Endothelial cell of umbilical vein (primary cell): ENCODE results near the gene TMEM108. TPM values are rescaled to one million over a fixed set of nuclear protein-coding genes. Genes with fewer than 3 reads are reported as not detected.

Source experiments
- BruUV-seq: library from RNA; stranded (reverse); fragments of 400-500 nt; replicated peaks from 2 replicates; lab custom pipeline; 2021; lab: Mats Ljungman, UMichigan
- CTCF ChIA-PET: fragments of 300-600, 350-600 bp; sonication (Branson Sonifier 250); formaldehyde crosslinking; loops from one replicate; lab custom pipeline; 2021; ENCODE audit warnings: antibody characterized with exemption, inconsistent platforms; lab: Charles Lee
- POLR2A ChIA-PET: fragments of 300-600, 350-600 bp; sonication (Branson Sonifier 250); formaldehyde crosslinking; loops from one replicate; lab custom pipeline; 2021; ENCODE audit warnings: antibody characterized with exemption, inconsistent platforms; lab: Charles Lee
- DNase-seq: peaks from one replicate; pipeline ENCODE4 v3.0.0-alpha.2; 2011; ENCODE audit warnings: low read depth, low spot score
- FAIRE-seq: peaks from 2 replicates; lab custom pipeline; 2011; peaks lifted over from hg19 to GRCh38; lab: Jason Lieb, UNC
- H2AFZ ChIP-seq: 2 replicates; pipeline ENCODE4 v1.6.0; 2012; ENCODE audit warnings: low read depth, low read length, control low read depth, inconsistent platforms
- H3K27ac ChIP-seq: 2 replicates; pipeline ENCODE4 v1.5.1; 2011; ENCODE audit warnings: low read depth, mild to moderate bottlenecking, control low read depth, low read length, moderate library complexity; ENCODE audit not compliant: insufficient read depth
- H3K27me3 ChIP-seq, 2 experiments: 2 replicates each; pipeline versions ENCODE4 v1.6.0 to v1.6.1; 2011; ENCODE audit warnings: low read length in 2 of 2, mixed read lengths in 1 of 2; ENCODE audit not compliant: control insufficient read depth in 2 of 2, insufficient read depth in 2 of 2
- H3K36me3 ChIP-seq, 2 experiments: 2 replicates in 1 of 2; 3 replicates in 1 of 2; pipeline ENCODE4 v1.5.1; 2011; ENCODE audit warnings: low read length in 2 of 2, mild to moderate bottlenecking in 1 of 2, moderate library complexity in 1 of 2; ENCODE audit not compliant: control insufficient read depth in 2 of 2, insufficient read depth in 2 of 2; ENCODE audit errors: extremely low read depth in 1 of 2
- H3K4me1 ChIP-seq: 3 replicates; pipeline ENCODE4 v1.5.1; 2011; ENCODE audit warnings: mild to moderate bottlenecking, low read length; ENCODE audit not compliant: control insufficient read depth, insufficient read depth; ENCODE audit errors: extremely low read depth
- H3K4me2 ChIP-seq: 2 replicates; pipeline ENCODE4 v1.6.1; 2011; ENCODE audit warnings: low read length, control low read depth, mixed read lengths; ENCODE audit not compliant: insufficient read depth
- H3K4me3 ChIP-seq, 3 experiments: fragments of 200-600 bp in 1 of 3; sonication (generic), shearing (Covaris generic) in 1 of 3; replicated peaks in 1 of 3; 2 replicates each; pipeline ENCODE4 v1.5.1; 2011 to 2016; ENCODE audit warnings: control low read depth in 3 of 3, low read length in 3 of 3, mild to moderate bottlenecking in 2 of 3, inconsistent platforms in 1 of 3, low read depth in 1 of 3, moderate library complexity in 1 of 3; ENCODE audit not compliant: insufficient read depth in 1 of 3
- H3K79me2 ChIP-seq: 2 replicates; pipeline ENCODE4 v1.6.0; 2012; ENCODE audit warnings: low read length, inconsistent platforms; ENCODE audit not compliant: control insufficient read depth, insufficient read depth
- H3K9ac ChIP-seq: replicated peaks from 2 replicates; pipeline ENCODE3; 2011; ENCODE audit warnings: low read length, control low read depth; ENCODE audit not compliant: insufficient read depth; ENCODE audit errors: extremely low read depth
- H3K9me1 ChIP-seq: replicated peaks from 3 replicates; pipeline ENCODE4 v1.6.0; 2011; ENCODE audit warnings: mild to moderate bottlenecking, low read length; ENCODE audit not compliant: control insufficient read depth, insufficient read depth; ENCODE audit errors: extremely low read depth
- H3K9me3 ChIP-seq: replicated peaks from 2 replicates; pipeline ENCODE4 v1.5.1; 2012; ENCODE audit warnings: low read length, inconsistent platforms; ENCODE audit not compliant: control insufficient read depth, insufficient read depth
- H4K20me1 ChIP-seq: replicated peaks from 2 replicates; pipeline ENCODE3; 2011; ENCODE audit warnings: mild to moderate bottlenecking, low read length; ENCODE audit not compliant: control insufficient read depth, insufficient read depth; ENCODE audit errors: extremely low read depth
- CTCF ChIP-seq, 2 donors: IDR thresholded peaks; 1 replicate in 1 of 2; 2 replicates in 1 of 2; pipeline ENCODE4 v1.5.1; 2011; ENCODE audit warnings: low read length in 2 of 2, mild to moderate bottlenecking in 2 of 2, moderate library complexity in 2 of 2, control low read depth in 1 of 2, inconsistent platforms in 1 of 2, low read depth in 1 of 2; ENCODE audit not compliant: insufficient read depth in 1 of 2; ENCODE audit errors: extremely low read depth in 1 of 2
- EZH2 ChIP-seq: IDR thresholded peaks from 2 replicates; pipeline ENCODE4 v1.6.1; 2012; ENCODE audit warnings: borderline replicate concordance, low read depth, mild to moderate bottlenecking, moderate library complexity, low read length, inconsistent platforms; ENCODE audit not compliant: severe bottlenecking
- FOS ChIP-seq: IDR thresholded peaks from 2 replicates; pipeline ENCODE4 v1.6.1; 2011; ENCODE audit warnings: mild to moderate bottlenecking, low read length, moderate library complexity, borderline replicate concordance; ENCODE audit not compliant: insufficient read depth
- GATA2 ChIP-seq: IDR thresholded peaks from 2 replicates; pipeline ENCODE4 v1.7.0; 2011; ENCODE audit warnings: low read depth, mild to moderate bottlenecking, moderate library complexity, mixed read lengths, low read length; ENCODE audit not compliant: insufficient read length, insufficient read depth
- JUN ChIP-seq: IDR thresholded peaks from 2 replicates; pipeline ENCODE4 v1.6.1; 2011; ENCODE audit warnings: borderline replicate concordance, low read depth; ENCODE audit not compliant: insufficient read length, insufficient read depth
- MAX ChIP-seq: IDR thresholded peaks from 2 replicates; pipeline ENCODE4 v1.6.1; 2011; ENCODE audit not compliant: insufficient read depth, insufficient read length
- dilution Hi-C: fragments of 300-500 bp; cut with MboI; formaldehyde crosslinking; loops from one replicate; pipeline ENCODE4 v1.15.0; 2019; ENCODE audit warnings: low sequenced_read_pairs; ENCODE audit not compliant: extremely low pct_ligation_motif_present
- intact Hi-C: fragments of 100-400 bp; cut with micrococcal nuclease; formaldehyde crosslinking; loops from one replicate; pipeline ENCODE4 v1.10.0; 2022
- polyA plus RNA-seq, 4 experiments: library from polyadenylated mRNA; depleted of rRNA in 3 of 4; stranded (reverse) in 3 of 4; unstranded in 1 of 4; fragments of >200 nt; gene quantifications; 2 replicates each; pipeline versions ENCODE4 v1.2.1 to v1.2.3, GENCODE V29; 2011 to 2012; ENCODE audit warnings: missing spikeins in 1 of 4
- total RNA-seq: library from RNA; stranded (reverse); gene quantifications from 2 replicates; pipeline ENCODE4 v1.2.3, GENCODE V29; 2021

The TMEM108 gene
- total and polyA plus RNA-seq, 2 donors (not counting 3 experiments of a cell fraction or from before 2014, with no cell fraction given) = 0.40 to 1.1 TPM

- no peaks in the 10 kb centered on the region for H3K9me3 ChIP-seq
- H3K27ac ChIP-seq = peak overlapping the region; percentile 22
- no peak overlapping the region for H3K4me3 ChIP-seq
- H3K27me3 ChIP-seq = no peaks in the 10 kb centered on the region
- TF ChIP-seq EZH2 = no peak
- peak; percentile 24 for TF ChIP-seq GATA2
- peaks cover 42% of the 10 kb centered on the region for H3K4me1 ChIP-seq
- peak; percentile 15 for DNase-seq
- H3K9me1 ChIP-seq = no peaks in the 10 kb centered on the region
- peak; percentile 65 for FAIRE-seq
- ChIA-PET CTCF (no interaction called here), POLR2A (no interaction called here)
- H3K36me3 ChIP-seq = no peaks in the 10 kb centered on the region
- no peaks in the 10 kb centered on the region for H4K20me1 ChIP-seq
- intact Hi-C loops = no loop called here
- no peaks in the 10 kb centered on the region for H3K79me2 ChIP-seq
- no TSS peak for BruUV-seq
- peak overlapping the region; percentile 35 for H2AFZ ChIP-seq
- H3K9ac ChIP-seq = no peak overlapping the region
- peak overlapping the region; percentile 44 for H3K4me2 ChIP-seq
- dilution Hi-C loops = no loop called here
Measured at GRCh38 chr3:133293397-133294110, 255.4 kb downstream of the TMEM108 start.

- Histone ChIP-seq H2AFZ (no peak overlapping the region), H3K27me3 (no peaks in the 10 kb centered on the region), H3K4me1 (peaks cover 42% of the 10 kb centered on the region), H3K27ac (peak overlapping the region; percentile 22), H3K36me3 (no peaks in the 10 kb centered on the region), H3K4me2 (peak overlapping the region; percentile 44), H3K79me2 (no peaks in the 10 kb centered on the region), H3K9me1 (no peaks in the 10 kb centered on the region), H4K20me1 (no peaks in the 10 kb centered on the region), H3K9me3 (no peaks in the 10 kb centered on the region), H3K9ac (no peak overlapping the region), H3K4me3 (no peak overlapping the region)
- dilution Hi-C loops (no loop called here), intact Hi-C loops (no loop called here)
- no TSS peak for BruUV-seq
- FAIRE-seq (peak; percentile 57), DNase-seq (peak; percentile 34)
- TF ChIP-seq FOS (peak; percentile 78), JUN (peak; percentile 81), MAX (no peak), CTCF (IDR thresholded peaks at IDR 0.05; ENCODE audit: extremely low read depth in 1 of 2, insufficient read depth in 1 of 2, low read depth in 1 of 2, low read length in 2 of 2) (no peak)
- ChIA-PET POLR2A (no interaction called here), CTCF (interaction anchor here (1.3 kb wide), 1 partner anchor 253 kb away, joined by 4 read pairs; no protein-coding TSS in a partner anchor)
Measured at GRCh38 chr3:133294253-133294652, 256.1 kb downstream of the TMEM108 start.
